Uterus (tissue), 4 donors: ENCODE data around the gene NR2E1. TPM values are rescaled to one million over a fixed set of nuclear protein-coding genes. Genes with fewer than 3 reads are reported as not detected.

ENCODE experiments used
- DNase-seq, 2 donors: peaks; one replicate each; pipeline ENCODE4 v3.0.0-alpha.2; 2019 to 2020
- H3K27ac ChIP-seq, 2 donors: fragments of 200-600 bp; sonication (generic); 1 replicate in 1 of 2; 2 replicates in 1 of 2; pipeline ENCODE4 v1.5.1; 2016 to 2018
- H3K27me3 ChIP-seq, 2 donors: fragments of 200-600 bp; sonication (generic); one replicate each; pipeline ENCODE4 v1.5.1; 2018 to 2019; ENCODE audit warnings: control low read depth in 1 of 2
- H3K36me3 ChIP-seq, 2 donors: fragments of 200-600 bp; sonication (generic); one replicate each; pipeline ENCODE4 v1.5.1; 2019; ENCODE audit warnings: control low read depth in 1 of 2
- H3K4me1 ChIP-seq, 2 donors: fragments of 200-600 bp; sonication (generic); one replicate each; pipeline ENCODE4 v1.5.1; 2018 to 2019; ENCODE audit warnings: control low read depth in 1 of 2
- H3K4me3 ChIP-seq, 2 donors: fragments of 200-600 bp; sonication (generic); 1 replicate in 1 of 2; 2 replicates in 1 of 2; pipeline ENCODE4 v1.5.1; 2018 to 2019; ENCODE audit warnings: mild to moderate bottlenecking in 1 of 2
- H3K9me3 ChIP-seq, 2 donors: fragments of 200-600 bp; sonication (generic); one replicate each; pipeline ENCODE4 v1.5.1; 2019; ENCODE audit warnings: control low read depth in 1 of 2
- CTCF ChIP-seq, 4 experiments: fragments of 200-600 bp in 2 of 4; fragments of 450-650 bp in 2 of 4; sonication (generic) in 2 of 4; IDR thresholded peaks; one replicate each; pipeline ENCODE4 v1.5.1; 2016 to 2019; ENCODE audit warnings: antibody characterized with exemption in 4 of 4, mild to moderate bottlenecking in 2 of 4, moderate library complexity in 1 of 4
- POLR2A ChIP-seq, 2 donors: fragments of 450-650 bp; IDR thresholded peaks; one replicate each; pipeline ENCODE4 v1.6.1; 2016; ENCODE audit warnings: antibody characterized with exemption in 2 of 2, mild to moderate bottlenecking in 1 of 2, moderate library complexity in 1 of 2
- intact Hi-C: fragments of 100-400 bp; cut with DNase I; formaldehyde crosslinking; loops from one replicate; pipeline ENCODE4 v1.15.1; 2023; ENCODE audit warnings: low total_unique reads
- total RNA-seq, 4 donors: library from RNA; depleted of rRNA in 3 of 4; stranded (reverse); fragments of >200 nt in 3 of 4; gene quantifications; one replicate each; pipeline versions ENCODE4 v1.1.0 to v1.2.4, GENCODE V29; 2014 to 2023
- donor health status: DM: yes; HTN: yes; CAD: no.

Gene NR2E1
- total RNA-seq, 4 donors from 2014 or later: not detected

GRCh38 chr6:108179741-108180140, 13.9 kb downstream of the NR2E1 start:
- no peak for DNase-seq
- intact Hi-C loops: no loop called here
- H3K27me3 ChIP-seq: peaks cover 8 to 31% of the 10 kb centered on the region in 2 donors
- peaks cover 0 to 8% of the 10 kb centered on the region in 2 donors for H3K4me1 ChIP-seq
- no peaks in the 10 kb centered on the region for H3K9me3 ChIP-seq
- H3K27ac ChIP-seq: no peak overlapping the region
- H3K4me3 ChIP-seq: no peak overlapping the region
- no peaks in the 10 kb centered on the region for H3K36me3 ChIP-seq
- TF ChIP-seq CTCF (IDR thresholded peaks at IDR 0.05) (no peak), POLR2A (IDR thresholded peaks at IDR 0.05) (no peak)

- Histone ChIP-seq H3K27ac (no peak overlapping the region), H3K27me3 (peaks cover 8 to 25% of the 10 kb centered on the region in 2 donors), H3K4me3 (no peak overlapping the region), H3K4me1 (peaks cover 0 to 8% of the 10 kb centered on the region in 2 donors), H3K36me3 (no peaks in the 10 kb centered on the region), H3K9me3 (no peaks in the 10 kb centered on the region)
- no peak for TF ChIP-seq CTCF (IDR thresholded peaks at IDR 0.05)
- TF ChIP-seq POLR2A (IDR thresholded peaks at IDR 0.05): no peak
- intact Hi-C loops: no loop called here
- DNase-seq: no peak
Observed at GRCh38 chr6:108180266-108180665, 14.4 kb downstream of the NR2E1 start.

- DNase-seq: no peak
- TF ChIP-seq POLR2A (IDR thresholded peaks at IDR 0.05) (no peak), CTCF (IDR thresholded peaks at IDR 0.05) (no peak)
- Histone ChIP-seq H3K36me3 (no peaks in the 10 kb centered on the region), H3K9me3 (no peaks in the 10 kb centered on the region), H3K27ac (no peak overlapping the region), H3K4me3 (no peak overlapping the region), H3K27me3 (peaks cover 6 to 20% of the 10 kb centered on the region in 2 donors), H3K4me1 (peaks cover 0 to 3% of the 10 kb centered on the region in 2 donors)
- intact Hi-C loops: no loop called here
Observed at GRCh38 chr6:108180776-108181175, 15.0 kb downstream of the NR2E1 start.

- no peaks in the 10 kb centered on the region for H3K4me1 ChIP-seq
- TF ChIP-seq CTCF (IDR thresholded peaks at IDR 0.05) (no peak), POLR2A (IDR thresholded peaks at IDR 0.05) (no peak)
Observed at GRCh38 chr6:108186226-108186625, 20.4 kb downstream of the NR2E1 start.

GRCh38 chr6:108187519-108187918, 21.7 kb downstream of the NR2E1 start:
- no peaks in the 10 kb centered on the region for H3K36me3 ChIP-seq
- H3K4me1 ChIP-seq: no peaks in the 10 kb centered on the region
- no peak for DNase-seq
- no peaks in the 10 kb centered on the region for H3K27me3 ChIP-seq
- intact Hi-C loops: no loop called here
- no peak overlapping the region for H3K27ac ChIP-seq
- H3K9me3 ChIP-seq: no peaks in the 10 kb centered on the region
- TF ChIP-seq POLR2A (IDR thresholded peaks at IDR 0.05) (no peak), CTCF (IDR thresholded peaks at IDR 0.05) (no peak)
- H3K4me3 ChIP-seq: no peak overlapping the region

More at GRCh38 chr6:108186226-108186625, 20.4 kb downstream of the NR2E1 start:
- intact Hi-C loops: no loop called here
- Histone ChIP-seq H3K36me3 (no peaks in the 10 kb centered on the region), H3K9me3 (no peaks in the 10 kb centered on the region), H3K4me3 (no peak overlapping the region), H3K27me3 (no peaks in the 10 kb centered on the region), H3K27ac (no peak overlapping the region)
- no peak for DNase-seq
